ENCODE data around the gene GP5.

GRCh38 chr3:194431554-194431953 lies 32.5 kb upstream of the GP5 start:
- TF ChIP-seq POLR2AphosphoS5 (IDR thresholded peaks at IDR 0.05; ENCODE audit: borderline replicate concordance, low read depth, low read length) = no peak
- TF ChIP-seq EZH2 (IDR thresholded peaks at IDR 0.05) = no peak
- no peak for TF ChIP-seq FOXP2 (optimal IDR thresholded peaks at IDR 0.05; ENCODE audit: control extremely low read depth, extremely low read length, insufficient read depth)

Data from SK-N-MC (cell line).